HEK293 (cell line): Measurements from ENCODE around the gene PDK2.

Source experiments
- CTCF ChIA-PET: fragments of 350-600 bp; formaldehyde crosslinking; extraction: SDS; loops from one replicate; lab custom pipeline; 2021; ENCODE audit warnings: antibody characterized with exemption; lab: Yijun Ruan, JAX
- POLR2A ChIA-PET: fragments of 300-600 bp; formaldehyde crosslinking; extraction: SDS; loops from one replicate; lab custom pipeline; 2020; ENCODE audit warnings: antibody characterized with exemption, inconsistent platforms; lab: Yijun Ruan, JAX
- H3K27ac ChIP-seq: fragments of 200-500 bp; sonication (Bioruptor generic); 2 replicates; pipeline ENCODE4 v1.5.1; 2014; ENCODE audit warnings: low read depth, low read length, control low read depth, inconsistent platforms; ENCODE audit errors: extremely low read depth
- H3K36me3 ChIP-seq, 2 experiments: fragments of 200-500 bp in 1 of 2; sonication (Bioruptor generic) in 1 of 2; 1 replicate in 1 of 2; 2 replicates in 1 of 2; pipeline ENCODE4 v1.5.1; 2014 to 2017; ENCODE audit warnings: inconsistent platforms in 2 of 2, low read length in 2 of 2; ENCODE audit not compliant: control insufficient read depth in 2 of 2, insufficient read depth in 1 of 2
- H3K4me1 ChIP-seq: fragments of 200-500 bp; sonication (Bioruptor generic); 2 replicates; pipeline ENCODE4 v1.5.1; 2014; ENCODE audit warnings: mild to moderate bottlenecking, low read length, inconsistent platforms; ENCODE audit not compliant: control insufficient read depth, insufficient read depth
- H3K4me3 ChIP-seq: 2 replicates; pipeline ENCODE4 v1.5.1; 2011; ENCODE audit warnings: low read depth, mild to moderate bottlenecking, control low read depth, low read length, moderate library complexity
- H3K9me3 ChIP-seq: fragments of 200-500 bp; sonication (Bioruptor generic); 2 replicates; pipeline ENCODE4 v1.5.1; 2014; ENCODE audit warnings: low read depth, low read length, inconsistent platforms; ENCODE audit not compliant: control insufficient read depth, insufficient read depth
- EGR2 ChIP-seq: fragments of 450-650 bp; formaldehyde crosslinking; IDR thresholded peaks from 2 replicates; pipeline ENCODE4 v1.5.1; 2016; ENCODE audit warnings: low read depth, missing biosample characterization, missing genetic modification characterization
- GLI4 ChIP-seq: fragments of 450-650 bp; formaldehyde crosslinking; IDR thresholded peaks from 2 replicates; pipeline ENCODE4 v1.5.1; 2016; ENCODE audit warnings: missing biosample characterization, missing genetic modification characterization
- IKZF3 ChIP-seq: fragments of 450-650 bp; IDR thresholded peaks from 2 replicates; pipeline ENCODE4 v1.5.0; 2018; ENCODE audit warnings: missing biosample characterization, mild to moderate bottlenecking, missing genetic modification characterization, moderate library complexity
- KLF17 ChIP-seq: fragments of 450-650 bp; formaldehyde crosslinking; IDR thresholded peaks from 2 replicates; pipeline ENCODE4 v1.5.1; 2016; ENCODE audit warnings: missing biosample characterization, missing genetic modification characterization
- MYNN ChIP-seq: fragments of 450-650 bp; formaldehyde crosslinking; IDR thresholded peaks from 2 replicates; pipeline ENCODE4 v1.5.1; 2016; ENCODE audit warnings: missing biosample characterization, missing genetic modification characterization, borderline replicate concordance
- OSR2 ChIP-seq: fragments of 450-650 bp; formaldehyde crosslinking; IDR thresholded peaks from 2 replicates; pipeline ENCODE4 v1.5.1; 2016; ENCODE audit warnings: missing biosample characterization, missing genetic modification characterization
- OVOL3 ChIP-seq: fragments of 450-650 bp; formaldehyde crosslinking; IDR thresholded peaks from 2 replicates; pipeline ENCODE4 v1.5.1; 2016; ENCODE audit warnings: missing biosample characterization, missing genetic modification characterization
- SETDB1 ChIP-seq: IDR thresholded peaks from one replicate; pipeline ENCODE4 v1.6.1; 2017; ENCODE audit warnings: mild to moderate bottlenecking, low read length, moderate library complexity, mixed read lengths; ENCODE audit not compliant: insufficient read length
- WT1 ChIP-seq: fragments of 450-650 bp; formaldehyde crosslinking; IDR thresholded peaks from 2 replicates; pipeline ENCODE4 v1.5.1; 2016; ENCODE audit warnings: missing biosample characterization, missing genetic modification characterization
- ZBTB17 ChIP-seq: fragments of 450-650 bp; formaldehyde crosslinking; IDR thresholded peaks from 2 replicates; pipeline ENCODE4 v1.5.1; 2016; ENCODE audit warnings: missing biosample characterization, missing genetic modification characterization
- ZBTB6 ChIP-seq: fragments of 450-650 bp; formaldehyde crosslinking; IDR thresholded peaks from 2 replicates; pipeline ENCODE4 v1.5.1; 2017; ENCODE audit warnings: missing biosample characterization, missing genetic modification characterization
- ZFHX2 ChIP-seq: fragments of 450-650 bp; formaldehyde crosslinking; conservative IDR thresholded peaks from 2 replicates; pipeline ENCODE4 v1.5.1; 2016; ENCODE audit warnings: missing biosample characterization, missing genetic modification characterization
- ZNF133 ChIP-seq: fragments of 450-650 bp; formaldehyde crosslinking; IDR thresholded peaks from 2 replicates; pipeline ENCODE4 v1.5.1; 2016; ENCODE audit warnings: missing biosample characterization, missing genetic modification characterization
- ZNF155 ChIP-seq: fragments of 450-650 bp; formaldehyde crosslinking; IDR thresholded peaks from 2 replicates; pipeline ENCODE4 v1.5.1; 2016; ENCODE audit warnings: missing biosample characterization, missing genetic modification characterization
- ZNF292 ChIP-seq: fragments of 450-650 bp; formaldehyde crosslinking; IDR thresholded peaks from 2 replicates; pipeline ENCODE4 v1.5.1; 2016; ENCODE audit warnings: low read depth, missing biosample characterization, missing genetic modification characterization, borderline replicate concordance
- ZNF585B ChIP-seq: fragments of 450-650 bp; formaldehyde crosslinking; IDR thresholded peaks from 2 replicates; pipeline ENCODE4 v1.5.1; 2016; ENCODE audit warnings: missing biosample characterization, missing genetic modification characterization
- ZNF600 ChIP-seq: fragments of 450-650 bp; formaldehyde crosslinking; IDR thresholded peaks from 2 replicates; pipeline ENCODE4 v1.5.1; 2016; ENCODE audit warnings: missing biosample characterization, missing genetic modification characterization
- ZNF777 ChIP-seq: fragments of 450-650 bp; formaldehyde crosslinking; IDR thresholded peaks from 2 replicates; pipeline ENCODE4 v1.5.1; 2017; ENCODE audit warnings: missing biosample characterization, missing genetic modification characterization, borderline replicate concordance
- TF ChIP-seq, protein P1 (sequence below): fragments of 450-650 bp; formaldehyde crosslinking; IDR thresholded peaks from 2 replicates; pipeline ENCODE4 v1.5.1; 2017; ENCODE audit warnings: missing biosample characterization, missing genetic modification characterization

Gene PDK2

DNA sequence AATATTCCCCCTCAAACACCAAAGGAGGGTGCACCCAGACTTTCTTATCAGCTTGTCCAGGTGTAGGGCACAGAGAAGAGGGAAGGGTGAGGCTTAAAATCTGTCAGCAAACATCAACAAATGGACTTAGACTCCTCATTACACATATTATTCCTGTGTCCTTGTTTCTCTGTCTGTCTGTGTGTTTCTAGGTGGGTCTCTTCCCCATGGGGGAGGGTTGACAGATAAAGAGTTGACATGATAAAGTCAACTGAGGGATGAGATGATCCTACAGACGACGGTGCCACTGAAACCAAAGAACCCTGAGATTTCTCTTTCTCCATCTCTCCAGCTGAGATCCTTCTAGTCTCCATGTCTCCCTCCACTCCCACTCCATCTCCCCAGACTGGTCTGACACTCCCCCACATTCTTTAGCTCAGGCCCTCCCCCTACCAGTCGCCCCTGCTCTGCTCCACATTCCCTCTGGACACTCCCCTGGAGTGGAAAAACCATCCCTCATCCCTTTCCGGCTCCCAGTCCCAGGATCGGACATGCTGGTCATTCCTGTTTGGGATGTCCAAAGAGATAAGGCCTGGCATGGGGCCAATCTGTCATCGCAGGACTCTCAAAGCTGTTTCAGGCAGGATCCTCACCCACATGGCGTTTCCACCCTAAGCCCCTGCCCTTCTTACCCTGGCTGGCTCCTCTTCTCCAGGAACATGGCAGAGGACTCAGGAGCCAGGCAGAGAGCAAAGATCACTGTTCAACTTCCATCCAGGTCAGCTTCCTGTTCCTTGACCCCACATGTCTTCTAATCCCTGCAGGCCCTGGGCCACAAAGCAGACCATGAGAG lies 42.1 kb upstream of the PDK2 start:
- POLR2A ChIA-PET: interaction anchor here (0.8 kb wide), 1 partner anchor 309 kb away, joined by 3 read pairs; no protein-coding TSS in a partner anchor

GRCh38 chr17:50053654-50053960 lies 41.5 kb upstream of the PDK2 start:
- POLR2A ChIA-PET: interaction anchor here (0.8 kb wide), 1 partner anchor 308 kb away, joined by 3 read pairs; no protein-coding TSS in a partner anchor
- CTCF ChIA-PET: interaction anchor here (0.7 to 6.2 kb wide), 10 partner anchors 9 to 1016 kb away, joined by 3 to 74 read pairs (median 3); no protein-coding TSS in a partner anchor

More for the DNA sequence above, 42.1 kb upstream of the PDK2 start:
- TF ChIP-seq ZNF292 (no peak), WT1 (tag by site-specific recombination) (peak; percentile 81), ZFHX2 (tag by site-specific recombination) (peak; percentile 78), EGR2 (tag by site-specific recombination) (peak; percentile 66), ZBTB6 (tag by site-specific recombination) (peak; percentile 46), ZNF777 (tag by site-specific recombination) (no peak), KLF17 (tag by site-specific recombination) (0 out of 2 replicates have a peak, but pooled peaks have one; percentile 27), ZBTB17 (tag by site-specific recombination) (peak; percentile 72), IKZF3 (peak; percentile 66)
- Histone ChIP-seq H3K9me3 (no peaks in the 10 kb centered on the region), H3K27ac (no peak overlapping the region), H3K4me3 (no peak overlapping the region), H3K4me1 (peaks cover 16% of the 10 kb centered on the region), H3K36me3 (no peaks in the 10 kb centered on the region)
- CTCF ChIA-PET: interaction anchor here (0.6 to 6.2 kb wide), 11 partner anchors 8 to 1016 kb away, joined by 3 to 74 read pairs (median 3); no protein-coding TSS in a partner anchor

DNA sequence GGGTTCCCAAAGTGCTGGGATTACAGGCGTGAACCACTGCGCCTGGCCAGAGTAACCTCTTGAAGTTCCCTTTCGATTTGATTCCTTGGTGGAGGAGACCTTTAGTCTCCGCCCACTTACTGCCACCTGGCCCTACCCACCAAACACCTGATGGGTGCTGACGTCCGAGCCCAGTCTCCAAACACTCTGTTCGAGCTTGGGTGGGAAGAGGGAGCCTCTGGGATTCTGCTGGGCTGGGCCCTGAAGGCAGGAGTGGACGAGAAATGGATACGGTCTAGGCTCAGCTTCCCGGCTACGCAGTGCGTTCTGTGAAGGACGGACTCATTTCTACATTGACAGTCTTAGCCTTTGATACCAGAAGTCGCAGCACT lies 40.1 kb upstream of the PDK2 start:
- Histone ChIP-seq H3K4me3 (peak overlapping the region; percentile 64), H3K27ac (peak overlapping the region; percentile 18; the same call in 1 of the 2 replicates), H3K36me3 (no peaks in the 10 kb centered on the region), H3K9me3 (no peaks in the 10 kb centered on the region), H3K4me1 (peaks cover 16% of the 10 kb centered on the region)
- CTCF ChIA-PET: interaction anchor here (0.6 to 6.2 kb wide), 7 partner anchors 10 to 216 kb away, joined by 3 to 74 read pairs (median 14); no protein-coding TSS in a partner anchor
- POLR2A ChIA-PET: interaction anchor here (0.5 to 2.7 kb wide), 6 partner anchors 9 to 95 kb away, joined by 3 to 13 read pairs (median 5); partner anchors contain the start of genes PDK2 and PPP1R9B
- TF ChIP-seq, protein P1, sequence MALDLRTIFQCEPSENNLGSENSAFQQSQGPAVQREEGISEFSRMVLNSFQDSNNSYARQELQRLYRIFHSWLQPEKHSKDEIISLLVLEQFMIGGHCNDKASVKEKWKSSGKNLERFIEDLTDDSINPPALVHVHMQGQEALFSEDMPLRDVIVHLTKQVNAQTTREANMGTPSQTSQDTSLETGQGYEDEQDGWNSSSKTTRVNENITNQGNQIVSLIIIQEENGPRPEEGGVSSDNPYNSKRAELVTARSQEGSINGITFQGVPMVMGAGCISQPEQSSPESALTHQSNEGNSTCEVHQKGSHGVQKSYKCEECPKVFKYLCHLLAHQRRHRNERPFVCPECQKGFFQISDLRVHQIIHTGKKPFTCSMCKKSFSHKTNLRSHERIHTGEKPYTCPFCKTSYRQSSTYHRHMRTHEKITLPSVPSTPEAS (tag by site-specific recombination): no peak
- no peak for TF ChIP-seq OVOL3
- TF ChIP-seq SETDB1: no peak
- no peak for TF ChIP-seq MYNN (tag by site-specific recombination)
- no peak for TF ChIP-seq ZNF133 (tag by site-specific recombination)
- TF ChIP-seq ZNF155 (tag by site-specific recombination): no peak
- TF ChIP-seq ZNF600: no peak
- no peak for TF ChIP-seq OSR2
- TF ChIP-seq ZNF777 (tag by site-specific recombination): no peak

More at GRCh38 chr17:50053654-50053960, 41.5 kb upstream of the PDK2 start:
- peaks cover 16% of the 10 kb centered on the region for H3K4me1 ChIP-seq
- TF ChIP-seq ZNF585B (tag by site-specific recombination): 0 out of 2 replicates have a peak, but pooled peaks have one; percentile 79
- no peak for TF ChIP-seq GLI4 (tag by site-specific recombination)
- H3K27ac ChIP-seq: no peak overlapping the region
- H3K4me3 ChIP-seq: no peak overlapping the region
- H3K36me3 ChIP-seq: no peaks in the 10 kb centered on the region
- no peaks in the 10 kb centered on the region for H3K9me3 ChIP-seq
